HEK293T (cell line): ENCODE results near the gene CCDC159.

ENCODE experiments used
- ARNT ChIP-seq: fragments of 450-650 bp; IDR thresholded peaks from 2 replicates; pipeline ENCODE4 v1.6.1; 2017; ENCODE audit warnings: mild to moderate bottlenecking
- BHLHE40 ChIP-seq: fragments of 450-650 bp; IDR thresholded peaks from 2 replicates; pipeline ENCODE4 v1.6.1; 2016; ENCODE audit warnings: mild to moderate bottlenecking, moderate library complexity, borderline replicate concordance
- FOXA1 ChIP-seq: fragments of 450-650 bp; IDR thresholded peaks from 2 replicates; pipeline ENCODE4 v1.6.1; 2016; ENCODE audit warnings: mild to moderate bottlenecking
- FOXK2 ChIP-seq: fragments of 450-650 bp; IDR thresholded peaks from 2 replicates; pipeline ENCODE4 v1.6.1; 2016; ENCODE audit warnings: mild to moderate bottlenecking
- FOXM1 ChIP-seq: fragments of 450-650 bp; IDR thresholded peaks from 2 replicates; pipeline ENCODE4 v1.6.1; 2017; ENCODE audit warnings: mild to moderate bottlenecking, borderline replicate concordance
- SP1 ChIP-seq: fragments of 450-650 bp; IDR thresholded peaks from 2 replicates; pipeline ENCODE4 v1.6.1; 2017
- SUZ12 ChIP-seq: fragments of 450-650 bp; IDR thresholded peaks from 2 replicates; pipeline ENCODE4 v1.6.1; 2016; ENCODE audit warnings: mild to moderate bottlenecking
- TARDBP ChIP-seq: fragments of 450-650 bp; IDR thresholded peaks from 2 replicates; pipeline ENCODE4 v1.6.1; 2016

DNA sequence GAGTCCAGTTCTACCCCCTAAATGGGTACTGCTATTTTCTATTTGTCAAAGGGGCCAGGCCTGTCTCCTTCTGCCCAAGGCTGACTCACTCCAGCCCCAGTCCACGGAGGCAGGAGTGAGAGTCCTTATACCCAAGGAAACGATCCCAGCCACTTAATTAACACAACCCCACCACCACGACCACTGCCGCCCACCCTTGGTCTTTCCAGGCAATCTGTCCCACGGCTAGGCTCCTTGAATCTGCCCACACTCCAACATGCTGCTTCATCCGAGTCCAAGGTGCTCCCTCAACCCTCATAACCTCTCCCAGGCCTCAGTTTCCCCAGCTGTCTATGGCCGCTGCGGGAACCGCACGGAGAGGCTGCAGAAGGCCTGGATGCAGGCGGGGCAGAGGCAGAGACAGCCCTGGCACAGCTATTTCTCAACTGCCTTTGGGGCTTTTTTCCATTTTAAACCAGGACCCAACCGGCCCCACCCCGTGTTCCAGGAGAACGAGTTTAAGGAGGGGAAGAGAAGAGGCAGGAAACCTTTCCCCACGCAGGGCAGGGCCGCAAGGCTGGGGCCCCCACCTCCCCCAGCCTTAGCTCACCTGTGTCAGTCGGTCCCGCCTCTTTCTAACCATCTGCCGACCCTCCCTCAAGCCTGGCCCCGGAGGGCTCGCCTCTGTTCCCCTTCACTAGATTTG, 7.6 kb upstream of the CCDC159 start:
- TF ChIP-seq SP1: no peak
- TF ChIP-seq FOXA1: no peak
- no peak for TF ChIP-seq TARDBP
- no peak for TF ChIP-seq ARNT
- no peak for TF ChIP-seq FOXM1
- TF ChIP-seq FOXK2: no peak
- TF ChIP-seq BHLHE40: no peak
- TF ChIP-seq SUZ12: no peak
